DMS79 (cell line): ENCODE results near the gene ENHO.

Source experiments
- DNase-seq: peaks from one replicate; lab custom pipeline; 2025; lab: John Stamatoyannopoulos, UW

The ENHO gene

GRCh38 chr9:34475097-34475496, 47.7 kb downstream of the ENHO start:
- no peak for DNase-seq
